Type B pancreatic cell (in vitro differentiated cells): ENCODE results near the gene UBR7. TPM values are rescaled to one million over a fixed set of nuclear protein-coding genes. Genes with fewer than 3 reads are reported as not detected.

Source experiments
- DNase-seq: peaks from one replicate; pipeline ENCODE4 v3.0.0; 2021; ENCODE audit warnings: mixed read lengths; ENCODE audit not compliant: unreplicated experiment; ENCODE audit errors: extremely low spot score
- H3K27ac Mint-ChIP-seq: 2 replicates; pipeline ENCODE4 v1.8.0; 2021; ENCODE audit warnings: mild to moderate bottlenecking, mixed read lengths
- H3K27me3 Mint-ChIP-seq: 2 replicates; pipeline ENCODE4 v1.8.0; 2021; ENCODE audit warnings: mixed read lengths
- H3K36me3 Mint-ChIP-seq: 2 replicates; pipeline ENCODE4 v1.8.0; 2021; ENCODE audit warnings: mixed read lengths
- H3K4me1 Mint-ChIP-seq: one replicate; pipeline ENCODE4 v1.8.0; 2021; ENCODE audit warnings: mixed read lengths; ENCODE audit not compliant: unreplicated experiment
- H3K4me3 Mint-ChIP-seq: 2 replicates; pipeline ENCODE4 v1.8.0; 2021; ENCODE audit warnings: mild to moderate bottlenecking, mixed read lengths
- H3K9me3 Mint-ChIP-seq: 2 replicates; pipeline ENCODE4 v1.8.0; 2021; ENCODE audit warnings: mixed read lengths
- CTCF ChIP-seq: fragments of 200-600 bp; sonication (generic); conservative IDR thresholded peaks from 2 replicates; pipeline ENCODE4 v1.5.0; 2021; ENCODE audit warnings: antibody characterized with exemption, mild to moderate bottlenecking
- total RNA-seq: library from RNA; stranded (reverse); gene quantifications from 2 replicates; pipeline ENCODE4 v1.2.1, GENCODE V29; 2021; ENCODE audit warnings: low replicate concordance

The UBR7 gene
- total RNA-seq, 1 donor from 2014 or later, result 21.7 TPM

GRCh38 chr14:93199031-93199430 is 8.0 kb upstream of the UBR7 start:
- no peak for DNase-seq
- H3K4me1 Mint-ChIP-seq, result no peaks in the 10 kb centered on the region
- no peaks in the 10 kb centered on the region for H3K36me3 Mint-ChIP-seq
- H3K27me3 Mint-ChIP-seq, result no peaks in the 10 kb centered on the region
- no peak overlapping the region for H3K4me3 Mint-ChIP-seq
- TF ChIP-seq CTCF, result no peak
- no peak overlapping the region for H3K27ac Mint-ChIP-seq
- H3K9me3 Mint-ChIP-seq, result no peaks in the 10 kb centered on the region

- H3K27me3 Mint-ChIP-seq, result no peaks in the 10 kb centered on the region
- no peaks in the 10 kb centered on the region for H3K9me3 Mint-ChIP-seq
- no peak overlapping the region for H3K27ac Mint-ChIP-seq
- H3K4me3 Mint-ChIP-seq, result no peak overlapping the region
- H3K36me3 Mint-ChIP-seq, result no peaks in the 10 kb centered on the region
- DNase-seq, result no peak
- no peaks in the 10 kb centered on the region for H3K4me1 Mint-ChIP-seq
- TF ChIP-seq CTCF, result no peak
Observed at GRCh38 chr14:93200553-93200952, 6.5 kb upstream of the UBR7 start.

GRCh38 chr14:93201155-93201704 is 5.8 kb upstream of the UBR7 start:
- no peaks in the 10 kb centered on the region for H3K4me1 Mint-ChIP-seq
- no peak for TF ChIP-seq CTCF
- no peaks in the 10 kb centered on the region for H3K9me3 Mint-ChIP-seq
- no peaks in the 10 kb centered on the region for H3K36me3 Mint-ChIP-seq
- no peak overlapping the region for H3K4me3 Mint-ChIP-seq
- no peaks in the 10 kb centered on the region for H3K27me3 Mint-ChIP-seq
- DNase-seq, result no peak
- H3K27ac Mint-ChIP-seq, result no peak overlapping the region

- H3K4me1 Mint-ChIP-seq, result peaks cover 15% of the 10 kb centered on the region
- H3K27me3 Mint-ChIP-seq, result no peaks in the 10 kb centered on the region
- DNase-seq, result no peak
- H3K4me3 Mint-ChIP-seq, result peak overlapping the region; percentile 90
- no peak for TF ChIP-seq CTCF
- no peaks in the 10 kb centered on the region for H3K36me3 Mint-ChIP-seq
- H3K27ac Mint-ChIP-seq, result peak overlapping the region; percentile 70
- no peaks in the 10 kb centered on the region for H3K9me3 Mint-ChIP-seq
Observed at GRCh38 chr14:93207468-93208308, 632 bp downstream of the UBR7 start.

- Mint-ChIP-seq H3K27ac (no peak overlapping the region), H3K36me3 (no peaks in the 10 kb centered on the region), H3K9me3 (no peaks in the 10 kb centered on the region), H3K4me3 (no peak overlapping the region), H3K27me3 (no peaks in the 10 kb centered on the region), H3K4me1 (peaks cover 10% of the 10 kb centered on the region)
- TF ChIP-seq CTCF, result no peak
- no peak for DNase-seq
Observed at GRCh38 chr14:93212432-93212831, 5.4 kb downstream of the UBR7 start.
